Neural cell (in vitro differentiated cells): ENCODE measurements around the gene TMEM179B. TPM values are rescaled to one million over a fixed set of nuclear protein-coding genes. Genes with fewer than 3 reads are reported as not detected.

ENCODE experiments used
- H2AFZ ChIP-seq: fragments of 200-600, 300-800 bp; sonication (generic), shearing (Covaris generic); 2 replicates; pipeline ENCODE4 v1.6.0; 2014; ENCODE audit warnings: low read depth, mild to moderate bottlenecking, antibody characterized with exemption, low read length, moderate library complexity
- H3F3A ChIP-seq: fragments of 200-600 bp; shearing (Covaris generic); 2 replicates; pipeline ENCODE4 v1.6.1; 2016; ENCODE audit warnings: mild to moderate bottlenecking, moderate library complexity, mixed read lengths, antibody characterized with exemption, low read length; ENCODE audit not compliant: insufficient read depth, poor library complexity, severe bottlenecking
- H3K27ac ChIP-seq: fragments of 200-600, 300-800 bp; sonication (generic), shearing (Covaris generic); 2 replicates; pipeline ENCODE4 v1.5.1; 2014; ENCODE audit warnings: mild to moderate bottlenecking, low read length, moderate library complexity
- H3K27me3 ChIP-seq: fragments of 300-800, 200-600 bp; sonication (generic), shearing (Covaris generic); 2 replicates; pipeline ENCODE4 v1.6.0; 2014; ENCODE audit warnings: mild to moderate bottlenecking, low read depth, low read length, moderate library complexity; ENCODE audit not compliant: insufficient read depth
- H3K36me3 ChIP-seq: fragments of 300-800, 200-600 bp; sonication (generic), shearing (Covaris generic); 2 replicates; pipeline ENCODE4 v1.5.1; 2014; ENCODE audit warnings: mild to moderate bottlenecking, antibody characterized with exemption, low read length, moderate library complexity; ENCODE audit not compliant: insufficient read depth
- H3K4me2 ChIP-seq: fragments of 300-800, 200-600 bp; sonication (generic), shearing (Covaris generic); 2 replicates; pipeline ENCODE4 v1.6.0; 2014; ENCODE audit warnings: mild to moderate bottlenecking, low read length
- H3K4me3 ChIP-seq: fragments of 300-800, 200-600 bp; sonication (generic), shearing (Covaris generic); 2 replicates; pipeline ENCODE4 v1.5.1; 2014; ENCODE audit warnings: mild to moderate bottlenecking, low read length, moderate library complexity
- H3K79me2 ChIP-seq: fragments of 200-600 bp; shearing (Covaris generic); replicated peaks from 2 replicates; pipeline ENCODE4 v1.6.0; 2014; ENCODE audit warnings: mild to moderate bottlenecking, low read length, moderate library complexity; ENCODE audit not compliant: insufficient read depth
- H3K9ac ChIP-seq: fragments of 300-800, 200-600 bp; sonication (generic), shearing (Covaris generic); 2 replicates; pipeline ENCODE4 v1.6.1; 2016; ENCODE audit warnings: mild to moderate bottlenecking, low read length, mixed read lengths
- H3K9me2 ChIP-seq: fragments of 200-600 bp; shearing (Covaris generic); 2 replicates; pipeline ENCODE4 v1.6.1; 2016; ENCODE audit warnings: mild to moderate bottlenecking, low read length, mixed read lengths; ENCODE audit not compliant: insufficient read depth
- H3K9me3 ChIP-seq: fragments of 200-600, 300-800 bp; sonication (generic), shearing (Covaris generic); 2 replicates; pipeline ENCODE4 v1.6.1; 2016; ENCODE audit warnings: mild to moderate bottlenecking, mixed run types, low read length, moderate library complexity, mixed read lengths
- H4K20me1 ChIP-seq: fragments of 200-600 bp; shearing (Covaris generic); 2 replicates; pipeline ENCODE4 v1.6.1; 2016; ENCODE audit warnings: mild to moderate bottlenecking, mixed run types; ENCODE audit not compliant: insufficient read depth
- CTCF ChIP-seq: fragments of 450-650 bp; IDR thresholded peaks from 2 replicates; pipeline ENCODE4 v1.5.1; 2014; ENCODE audit warnings: antibody characterized with exemption, mild to moderate bottlenecking, moderate library complexity; ENCODE audit not compliant: poor library complexity, severe bottlenecking
- EP300 ChIP-seq: fragments of 450-650 bp; conservative IDR thresholded peaks from 2 replicates; pipeline ENCODE4 v1.6.1; 2014; ENCODE audit warnings: antibody characterized with exemption, mild to moderate bottlenecking, moderate library complexity; ENCODE audit not compliant: poor library complexity, severe bottlenecking
- EZH2 ChIP-seq: fragments of 200-600, 300-800 bp; shearing (Covaris generic), sonication (generic); IDR thresholded peaks from 2 replicates; pipeline ENCODE4 v1.6.1; 2014; ENCODE audit warnings: antibody characterized with exemption, low read length, borderline replicate concordance, mild to moderate bottlenecking; ENCODE audit not compliant: insufficient read depth, poor library complexity, severe bottlenecking
- MXI1 ChIP-seq: fragments of 450-650 bp; conservative IDR thresholded peaks from 2 replicates; pipeline ENCODE4 v1.6.1; 2014; ENCODE audit warnings: antibody characterized with exemption, mild to moderate bottlenecking; ENCODE audit not compliant: poor library complexity, severe bottlenecking
- POLR2AphosphoS5 ChIP-seq: IDR thresholded peaks from 2 replicates; pipeline ENCODE4 v1.6.1; 2012
- RAD21 ChIP-seq: fragments of 450-650 bp; conservative IDR thresholded peaks from 2 replicates; pipeline ENCODE4 v1.6.1; 2014; ENCODE audit warnings: antibody characterized with exemption, mild to moderate bottlenecking, moderate library complexity
- REST ChIP-seq: IDR thresholded peaks from 2 replicates; pipeline ENCODE4 v1.6.1; 2012; ENCODE audit warnings: borderline replicate concordance
- SMC3 ChIP-seq: fragments of 450-650 bp; conservative IDR thresholded peaks from 2 replicates; pipeline ENCODE4 v1.6.1; 2014; ENCODE audit warnings: antibody characterized with exemption, mild to moderate bottlenecking, moderate library complexity; ENCODE audit not compliant: poor library complexity
- TAF1 ChIP-seq: IDR thresholded peaks from 2 replicates; pipeline ENCODE4 v1.6.1; 2012; ENCODE audit warnings: low read depth
- polyA plus RNA-seq: library from polyadenylated mRNA; depleted of rRNA; stranded (reverse); fragments of >200 nt; gene quantifications from 2 replicates; pipeline ENCODE4 v1.2.3, GENCODE V29; 2014

The TMEM179B gene
- polyA plus RNA-seq, 1 donor from 2014 or later = 24.5 TPM

- no peaks in the 10 kb centered on the region for H3K36me3 ChIP-seq
- no peak overlapping the region for H3K4me2 ChIP-seq
- no peaks in the 10 kb centered on the region for H3K79me2 ChIP-seq
- H3K9ac ChIP-seq = no peak overlapping the region
- no peaks in the 10 kb centered on the region for H3K9me3 ChIP-seq
- H4K20me1 ChIP-seq = no peaks in the 10 kb centered on the region
- H3K27ac ChIP-seq = no peak overlapping the region
- H3K27me3 ChIP-seq = no peaks in the 10 kb centered on the region
- H2AFZ ChIP-seq = no peak overlapping the region
- H3K9me2 ChIP-seq = no peaks in the 10 kb centered on the region
- H3K4me3 ChIP-seq = no peak overlapping the region
- H3F3A ChIP-seq = no peaks in the 10 kb centered on the region
- TF ChIP-seq EZH2 = no peak
- no peak for TF ChIP-seq RAD21
- TF ChIP-seq SMC3 = no peak
- no peak for TF ChIP-seq REST
- TF ChIP-seq CTCF = no peak
- TF ChIP-seq EP300 = no peak
- TF ChIP-seq TAF1 = no peak
- no peak for TF ChIP-seq MXI1
- no peak for TF ChIP-seq POLR2AphosphoS5
These were observed 29.4 kb downstream of the TMEM179B start for GRCh38 chr11:62816557-62816956.

- Histone ChIP-seq H3K9me3 (no peaks in the 10 kb centered on the region), H4K20me1 (no peaks in the 10 kb centered on the region), H3K27me3 (no peaks in the 10 kb centered on the region), H3K9ac (no peak overlapping the region), H2AFZ (no peak overlapping the region), H3K36me3 (no peaks in the 10 kb centered on the region), H3K9me2 (no peaks in the 10 kb centered on the region), H3K4me2 (no peak overlapping the region), H3K4me3 (no peak overlapping the region), H3K27ac (no peak overlapping the region), H3K79me2 (no peaks in the 10 kb centered on the region), H3F3A (no peaks in the 10 kb centered on the region)
- TF ChIP-seq EZH2 = no peak
- TF ChIP-seq MXI1 = no peak
- no peak for TF ChIP-seq POLR2AphosphoS5
- no peak for TF ChIP-seq REST
- TF ChIP-seq SMC3 = no peak
- no peak for TF ChIP-seq TAF1
- TF ChIP-seq CTCF = no peak
- TF ChIP-seq RAD21 = no peak
- TF ChIP-seq EP300 = no peak
These were observed 29.9 kb downstream of the TMEM179B start for GRCh38 chr11:62817129-62817528.
